GM12801 (cell line): ENCODE data around the gene MAPK8.

Source experiments
- TF ChIP-seq, protein P1 (sequence below): IDR thresholded peaks from one replicate; pipeline ENCODE4 v1.5.1; 2011; ENCODE audit warnings: control low read depth; ENCODE audit not compliant: insufficient read length; ENCODE audit errors: extremely low read depth

Gene MAPK8

GRCh38 chr10:48447356-48448215, 141.1 kb downstream of the MAPK8 start:
- TF ChIP-seq, protein P1, sequence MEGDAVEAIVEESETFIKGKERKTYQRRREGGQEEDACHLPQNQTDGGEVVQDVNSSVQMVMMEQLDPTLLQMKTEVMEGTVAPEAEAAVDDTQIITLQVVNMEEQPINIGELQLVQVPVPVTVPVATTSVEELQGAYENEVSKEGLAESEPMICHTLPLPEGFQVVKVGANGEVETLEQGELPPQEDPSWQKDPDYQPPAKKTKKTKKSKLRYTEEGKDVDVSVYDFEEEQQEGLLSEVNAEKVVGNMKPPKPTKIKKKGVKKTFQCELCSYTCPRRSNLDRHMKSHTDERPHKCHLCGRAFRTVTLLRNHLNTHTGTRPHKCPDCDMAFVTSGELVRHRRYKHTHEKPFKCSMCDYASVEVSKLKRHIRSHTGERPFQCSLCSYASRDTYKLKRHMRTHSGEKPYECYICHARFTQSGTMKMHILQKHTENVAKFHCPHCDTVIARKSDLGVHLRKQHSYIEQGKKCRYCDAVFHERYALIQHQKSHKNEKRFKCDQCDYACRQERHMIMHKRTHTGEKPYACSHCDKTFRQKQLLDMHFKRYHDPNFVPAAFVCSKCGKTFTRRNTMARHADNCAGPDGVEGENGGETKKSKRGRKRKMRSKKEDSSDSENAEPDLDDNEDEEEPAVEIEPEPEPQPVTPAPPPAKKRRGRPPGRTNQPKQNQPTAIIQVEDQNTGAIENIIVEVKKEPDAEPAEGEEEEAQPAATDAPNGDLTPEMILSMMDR, result no peak

GRCh38 chr10:48448796-48449195, 142.3 kb downstream of the MAPK8 start:
- TF ChIP-seq, protein P1, result no peak

GRCh38 chr10:48449501-48450232, 143.2 kb downstream of the MAPK8 start:
- TF ChIP-seq, protein P1, result no peak

- TF ChIP-seq, protein P1, result no peak
Observed at GRCh38 chr10:48450233-48450740, 143.8 kb downstream of the MAPK8 start.

DNA sequence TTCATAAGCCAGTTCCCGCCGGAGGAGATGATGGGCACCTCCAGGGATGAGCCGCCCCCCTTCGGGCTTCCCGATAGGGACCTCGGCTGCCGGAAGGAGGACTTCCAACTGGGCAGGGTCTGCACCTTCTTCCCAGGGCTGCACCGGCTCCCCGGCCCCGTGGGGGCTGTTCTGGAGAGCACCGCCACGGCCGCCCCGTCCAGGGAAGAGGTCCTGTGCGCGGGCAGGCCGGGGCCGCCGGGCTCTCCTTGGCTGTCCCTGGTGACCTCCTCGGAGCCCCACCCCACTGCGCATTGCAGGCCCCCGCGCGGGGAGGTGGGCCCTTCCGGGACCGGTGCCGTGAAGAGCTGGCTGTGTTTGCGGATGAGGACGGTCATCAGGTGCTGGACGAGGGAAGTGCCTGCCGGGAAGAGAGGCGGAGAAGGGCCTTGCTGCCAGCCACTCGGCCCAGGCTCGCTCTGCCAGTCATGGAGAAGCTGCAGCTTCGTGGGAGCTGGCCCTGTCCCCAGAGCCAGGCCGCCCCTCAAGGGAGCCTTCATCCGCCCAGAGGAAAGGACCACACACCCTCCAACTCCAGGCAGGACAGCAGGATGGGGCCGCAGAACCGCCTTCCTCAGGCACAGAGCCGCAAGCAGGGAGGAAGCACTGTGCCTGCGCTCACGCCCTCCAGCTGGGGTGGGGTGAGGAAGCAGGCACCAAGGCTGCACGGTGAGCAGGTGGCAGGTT, 144.4 kb downstream of the MAPK8 start:
- TF ChIP-seq, protein P1, result no peak

DNA sequence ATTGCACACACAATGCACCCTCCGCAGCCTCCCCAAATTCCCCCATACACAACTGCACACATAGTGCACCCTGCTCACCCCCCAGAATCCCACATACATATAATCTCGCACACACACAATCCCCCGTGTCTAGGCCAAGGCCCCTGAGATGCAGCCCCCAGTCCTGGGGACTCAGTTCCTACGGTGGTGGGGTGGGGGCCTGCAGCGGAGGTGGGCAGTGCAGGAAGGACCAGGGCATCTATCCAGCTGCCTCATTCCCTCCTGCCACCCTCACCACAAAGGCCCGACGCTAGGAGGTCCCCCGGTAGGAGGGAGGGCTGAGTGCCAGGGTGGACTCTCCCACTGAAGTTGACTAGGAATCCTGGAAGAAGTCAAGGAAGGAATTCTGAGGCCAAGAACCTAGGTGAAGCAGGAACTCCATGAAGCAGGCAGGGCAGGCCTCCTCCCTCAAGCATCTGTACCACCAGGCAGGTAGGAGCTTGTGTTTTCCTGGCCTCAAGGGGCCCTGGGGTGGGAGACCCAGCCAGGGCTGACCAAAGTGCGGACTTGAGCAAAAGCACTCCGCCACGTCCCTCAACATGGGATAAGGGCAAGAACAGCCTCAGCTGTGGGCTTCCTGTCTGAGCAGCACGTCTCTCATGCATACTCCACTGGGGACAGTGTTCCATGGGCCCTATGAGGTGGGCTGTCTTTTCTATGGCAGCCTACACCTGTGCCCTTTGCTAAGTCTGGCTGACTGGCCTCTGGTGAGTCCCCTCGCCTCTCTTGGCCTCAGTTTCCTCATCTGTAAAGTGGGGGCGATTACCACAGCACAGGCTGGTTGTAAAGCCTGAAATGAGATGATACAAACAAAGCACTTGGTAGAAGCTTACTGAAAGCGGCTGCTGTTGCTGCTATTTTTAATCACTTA, 145.7 kb downstream of the MAPK8 start:
- TF ChIP-seq, protein P1, result no peak
